Measurements from ENCODE around the gene P2RY8.

Gene P2RY8

GRCh38 chrX:1465286-1466231 is 71.4 kb downstream of the P2RY8 start:
- Histone ChIP-seq H3K27ac (no peak overlapping the region), H3K4me3 (ENCODE audit: low read depth in 1 of 2, low read length in 1 of 2) (no peak overlapping the region), H3K36me3 (peaks cover 34% of the 10 kb centered on the region), H3K4me1 (ENCODE audit: control insufficient read depth in 1 of 2, insufficient read depth in 1 of 2, low read depth in 1 of 2, low read length in 1 of 2) (peaks cover 20 to 25% of the 10 kb centered on the region in 2 experiments), H3K9me3 (no peaks in the 10 kb centered on the region), H3K27me3 (no peaks in the 10 kb centered on the region)
- no peak for TF ChIP-seq CTCF (IDR thresholded peaks at IDR 0.05)

GRCh38 chrX:1464971-1465285 is 72.1 kb downstream of the P2RY8 start:
- no peak overlapping the region for H3K27ac ChIP-seq
- peaks cover 34% of the 10 kb centered on the region for H3K36me3 ChIP-seq
- no peak for TF ChIP-seq CTCF (IDR thresholded peaks at IDR 0.05)
- H3K4me1 ChIP-seq (ENCODE audit: control insufficient read depth in 1 of 2, insufficient read depth in 1 of 2, low read depth in 1 of 2, low read length in 1 of 2), result peaks cover 20 to 25% of the 10 kb centered on the region in 2 experiments
- no peak overlapping the region for H3K4me3 ChIP-seq (ENCODE audit: low read depth in 1 of 2, low read length in 1 of 2)
- no peaks in the 10 kb centered on the region for H3K9me3 ChIP-seq
- no peaks in the 10 kb centered on the region for H3K27me3 ChIP-seq

GRCh38 chrX:1464041-1464970 is 72.7 kb downstream of the P2RY8 start:
- peaks cover 20 to 25% of the 10 kb centered on the region in 2 experiments for H3K4me1 ChIP-seq (ENCODE audit: control insufficient read depth in 1 of 2, insufficient read depth in 1 of 2, low read depth in 1 of 2, low read length in 1 of 2)
- no peak overlapping the region for H3K4me3 ChIP-seq (ENCODE audit: low read depth in 1 of 2, low read length in 1 of 2)
- H3K27me3 ChIP-seq, result no peaks in the 10 kb centered on the region
- no peak overlapping the region for H3K27ac ChIP-seq
- H3K9me3 ChIP-seq, result no peaks in the 10 kb centered on the region
- no peak for TF ChIP-seq CTCF (IDR thresholded peaks at IDR 0.05)
- H3K36me3 ChIP-seq, result peaks cover 34% of the 10 kb centered on the region

- Histone ChIP-seq H3K4me1 (ENCODE audit: control insufficient read depth in 1 of 2, insufficient read depth in 1 of 2, low read depth in 1 of 2, low read length in 1 of 2) (peaks cover 20 to 25% of the 10 kb centered on the region in 2 experiments), H3K27me3 (no peaks in the 10 kb centered on the region), H3K9me3 (no peaks in the 10 kb centered on the region), H3K27ac (no peak overlapping the region), H3K36me3 (peaks cover 34% of the 10 kb centered on the region), H3K4me3 (ENCODE audit: low read depth in 1 of 2, low read length in 1 of 2) (no peak overlapping the region)
- TF ChIP-seq CTCF (IDR thresholded peaks at IDR 0.05), result no peak
These were observed 73.4 kb downstream of the P2RY8 start for GRCh38 chrX:1463581-1463980.

GRCh38 chrX:1462596-1463251 is 74.3 kb downstream of the P2RY8 start:
- TF ChIP-seq CTCF (IDR thresholded peaks at IDR 0.05), result no peak
- no peak overlapping the region for H3K4me3 ChIP-seq (ENCODE audit: low read depth in 1 of 2, low read length in 1 of 2)
- H3K27ac ChIP-seq, result no peak overlapping the region
- no peaks in the 10 kb centered on the region for H3K9me3 ChIP-seq
- no peaks in the 10 kb centered on the region for H3K27me3 ChIP-seq
- peaks cover 15 to 18% of the 10 kb centered on the region in 2 experiments for H3K4me1 ChIP-seq (ENCODE audit: control insufficient read depth in 1 of 2, insufficient read depth in 1 of 2, low read depth in 1 of 2, low read length in 1 of 2)
- peaks cover 34% of the 10 kb centered on the region for H3K36me3 ChIP-seq

Data from neutrophil (primary cell).